Measurements from ENCODE around the gene PRELP.

The PRELP gene

DNA sequence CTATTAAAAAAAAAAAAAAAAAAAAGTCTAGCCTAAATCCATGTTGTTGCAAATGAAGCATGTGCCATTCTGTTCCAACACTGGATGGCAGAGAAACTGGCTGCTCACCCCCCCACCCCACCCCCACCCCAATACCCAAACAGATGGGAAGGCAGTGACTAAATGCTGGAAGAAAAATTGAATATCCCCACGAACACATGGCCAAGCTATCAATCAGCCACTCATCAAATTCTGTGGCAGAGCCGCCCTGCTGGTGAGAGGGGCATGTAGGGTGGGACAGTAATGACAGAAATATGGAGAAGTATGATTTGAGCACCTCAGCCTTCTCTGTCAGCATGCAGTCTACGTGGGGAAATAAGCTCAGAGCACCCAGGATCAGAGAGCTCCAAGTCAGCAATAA, 52.5 kb downstream of the PRELP start:
- DNase-seq (ENCODE audit: extremely low read depth, low read depth), result no peak
- TF ChIP-seq, protein P1, sequence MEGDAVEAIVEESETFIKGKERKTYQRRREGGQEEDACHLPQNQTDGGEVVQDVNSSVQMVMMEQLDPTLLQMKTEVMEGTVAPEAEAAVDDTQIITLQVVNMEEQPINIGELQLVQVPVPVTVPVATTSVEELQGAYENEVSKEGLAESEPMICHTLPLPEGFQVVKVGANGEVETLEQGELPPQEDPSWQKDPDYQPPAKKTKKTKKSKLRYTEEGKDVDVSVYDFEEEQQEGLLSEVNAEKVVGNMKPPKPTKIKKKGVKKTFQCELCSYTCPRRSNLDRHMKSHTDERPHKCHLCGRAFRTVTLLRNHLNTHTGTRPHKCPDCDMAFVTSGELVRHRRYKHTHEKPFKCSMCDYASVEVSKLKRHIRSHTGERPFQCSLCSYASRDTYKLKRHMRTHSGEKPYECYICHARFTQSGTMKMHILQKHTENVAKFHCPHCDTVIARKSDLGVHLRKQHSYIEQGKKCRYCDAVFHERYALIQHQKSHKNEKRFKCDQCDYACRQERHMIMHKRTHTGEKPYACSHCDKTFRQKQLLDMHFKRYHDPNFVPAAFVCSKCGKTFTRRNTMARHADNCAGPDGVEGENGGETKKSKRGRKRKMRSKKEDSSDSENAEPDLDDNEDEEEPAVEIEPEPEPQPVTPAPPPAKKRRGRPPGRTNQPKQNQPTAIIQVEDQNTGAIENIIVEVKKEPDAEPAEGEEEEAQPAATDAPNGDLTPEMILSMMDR (IDR thresholded peaks at IDR 0.05; ENCODE audit: low read depth, low read length), result no peak

DNA sequence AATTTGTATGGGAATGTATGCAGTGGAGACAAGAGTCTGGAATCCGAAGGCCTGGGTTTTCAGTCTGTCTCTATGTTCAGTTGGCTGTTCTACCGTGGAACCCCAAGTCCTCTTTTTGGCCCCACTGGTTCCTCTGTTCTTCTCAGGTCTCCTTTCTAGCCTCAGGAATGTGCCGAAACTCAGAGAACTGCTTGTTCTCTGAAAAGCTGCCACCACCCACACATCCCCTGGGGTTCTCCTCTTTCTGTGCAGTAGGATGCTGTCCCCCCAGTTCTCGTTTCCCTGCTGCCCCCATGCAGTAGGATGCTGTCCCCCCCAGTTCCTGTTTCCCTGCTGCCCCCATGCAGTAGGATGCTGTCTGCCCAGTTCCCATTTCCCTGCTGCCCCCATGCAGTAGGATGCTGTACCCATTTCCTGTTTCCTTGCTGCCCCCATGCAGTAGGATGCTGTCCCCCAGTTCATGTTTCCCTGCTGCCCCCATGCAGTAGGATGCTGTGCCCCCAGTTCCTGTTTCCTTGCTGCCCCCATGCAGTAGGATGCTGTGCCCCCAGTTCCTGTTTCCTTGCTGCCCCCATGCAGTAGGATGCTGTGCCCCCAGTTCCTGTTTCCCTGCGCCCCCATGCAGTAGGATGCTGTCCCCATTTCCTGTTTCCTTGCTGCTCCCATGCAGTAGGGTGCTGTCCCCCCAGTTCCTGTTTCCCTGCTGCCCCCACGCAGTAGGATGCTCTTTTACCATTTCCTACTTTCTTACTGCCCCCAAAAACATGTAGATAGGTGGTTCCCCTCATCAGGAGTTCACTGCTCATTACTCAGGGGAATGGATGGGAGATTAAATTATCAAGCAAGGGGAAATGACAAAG, 53.6 kb downstream of the PRELP start:
- TF ChIP-seq, protein P1 (IDR thresholded peaks at IDR 0.05; ENCODE audit: low read depth, low read length), result no peak
- DNase-seq (ENCODE audit: extremely low read depth, low read depth), result no peak

DNA sequence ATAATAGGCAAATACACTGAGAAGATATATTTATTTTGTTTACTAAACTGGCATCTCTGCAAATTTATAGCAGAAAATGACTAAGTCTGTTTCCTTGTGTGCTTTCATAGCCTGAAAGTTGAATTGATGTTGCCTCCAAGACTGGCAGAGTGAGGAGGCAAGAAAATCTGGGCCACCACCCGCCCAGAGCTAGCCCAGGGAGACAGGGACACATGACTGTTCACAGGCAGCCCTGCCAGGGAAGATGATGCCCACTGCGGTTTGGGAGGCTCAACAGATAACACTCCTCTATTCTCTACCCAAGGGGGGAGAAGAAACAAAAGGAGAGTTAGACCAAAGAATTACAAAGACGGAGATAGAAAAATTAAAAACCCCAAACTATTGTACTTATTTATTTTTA, 55.5 kb downstream of the PRELP start:
- DNase-seq (ENCODE audit: extremely low read depth, low read depth), result no peak
- TF ChIP-seq, protein P1 (IDR thresholded peaks at IDR 0.05; ENCODE audit: low read depth, low read length), result no peak

DNA sequence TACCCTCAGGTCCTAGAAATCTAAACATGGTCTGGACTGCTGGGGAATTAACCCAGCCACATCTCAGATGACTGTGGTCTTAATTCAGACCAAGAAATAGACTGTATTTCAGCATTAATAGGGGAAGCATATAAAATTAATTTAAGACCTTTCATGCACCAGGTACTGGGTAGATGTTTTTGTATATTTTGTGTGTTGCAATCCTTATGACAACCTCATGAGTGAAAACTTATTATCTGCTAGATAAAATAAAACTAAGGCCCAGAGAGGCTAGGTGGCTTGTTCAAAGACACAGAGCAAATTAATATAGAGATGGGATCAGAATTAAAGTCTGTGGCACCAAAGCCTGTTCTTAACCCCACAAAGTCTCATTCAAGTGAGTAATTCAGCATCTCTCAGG, 58.4 kb downstream of the PRELP start:
- TF ChIP-seq, protein P1 (IDR thresholded peaks at IDR 0.05; ENCODE audit: low read depth, low read length), result no peak
- DNase-seq (ENCODE audit: extremely low read depth, low read depth), result no peak

DNA sequence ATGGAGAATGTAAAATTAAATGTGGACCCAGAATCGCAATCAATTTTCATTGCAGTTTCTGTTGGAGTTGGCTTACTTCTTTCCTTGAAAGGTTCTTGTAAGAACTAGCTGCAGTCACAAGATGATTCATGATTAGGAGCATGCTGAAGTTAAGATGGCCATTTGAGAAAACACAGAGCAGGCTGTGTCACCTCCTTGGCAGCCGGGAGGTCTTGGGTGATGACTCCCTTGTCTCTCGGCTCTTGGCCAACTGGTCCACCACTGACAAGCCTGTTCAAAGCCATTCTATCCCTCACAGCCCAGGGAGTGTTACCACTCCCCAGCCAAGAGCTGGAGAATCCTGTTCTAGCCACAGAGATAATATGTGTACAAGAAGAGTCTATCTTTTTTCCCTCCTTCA, 58.9 kb downstream of the PRELP start:
- TF ChIP-seq, protein P1 (IDR thresholded peaks at IDR 0.05; ENCODE audit: low read depth, low read length), result no peak
- no peak for DNase-seq (ENCODE audit: extremely low read depth, low read depth)

DNA sequence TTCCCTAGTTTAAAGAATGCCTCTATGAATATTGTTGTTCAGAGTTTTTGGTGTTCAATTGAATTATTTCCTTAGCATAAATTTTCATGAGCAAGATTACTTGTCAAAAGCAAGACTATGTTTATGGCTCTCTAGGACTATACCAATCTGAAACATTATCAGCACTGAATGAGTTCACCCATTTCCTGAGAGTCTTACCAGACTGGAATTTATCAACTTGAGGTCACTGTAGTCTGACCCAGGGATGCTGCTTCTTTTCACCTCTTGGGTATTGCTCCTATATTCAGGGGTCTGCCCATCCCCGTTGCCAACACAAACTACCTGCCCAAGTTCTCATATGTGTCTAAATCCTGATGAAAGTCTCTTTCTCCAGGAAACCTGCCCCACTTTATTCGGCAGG, 61.0 kb downstream of the PRELP start:
- DNase-seq (ENCODE audit: extremely low read depth, low read depth), result no peak
- TF ChIP-seq, protein P1 (IDR thresholded peaks at IDR 0.05; ENCODE audit: low read depth, low read length), result no peak

DNA sequence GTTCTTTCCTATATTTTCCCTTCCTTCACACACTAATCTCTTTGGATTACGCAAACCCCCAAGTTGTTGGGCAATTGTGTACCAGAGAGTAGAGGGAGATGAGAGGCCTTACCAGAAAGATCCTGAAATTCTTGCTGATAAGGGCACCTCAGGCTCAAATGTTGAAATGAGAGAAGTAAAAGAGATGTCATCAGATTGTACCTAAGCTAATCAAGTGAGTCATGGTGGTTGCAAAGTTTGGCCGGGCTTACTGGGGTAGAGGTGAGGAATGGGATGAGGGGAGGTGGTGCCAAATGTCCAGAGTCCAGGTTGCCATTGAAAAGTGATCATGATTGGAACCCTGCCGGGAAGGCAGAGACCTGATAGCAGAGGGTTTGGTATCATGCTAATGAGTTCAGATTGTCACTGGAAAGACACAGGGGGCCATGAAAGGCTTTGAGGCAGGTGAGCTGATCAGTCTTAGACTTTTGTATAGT, 61.4 kb downstream of the PRELP start:
- TF ChIP-seq, protein P1 (IDR thresholded peaks at IDR 0.05; ENCODE audit: low read depth, low read length), result no peak
- DNase-seq (ENCODE audit: extremely low read depth, low read depth), result no peak
